ENCODE results near the gene MLLT10.

MLLT10 gene

GRCh38 chr10:21754410-21755011 is 220.5 kb downstream of the MLLT10 start:
- Histone ChIP-seq H3K4me3 (no peak overlapping the region), H3K27ac (no peak overlapping the region)
- no peak for TF ChIP-seq CTCF (IDR thresholded peaks at IDR 0.05)
- DNase-seq (ENCODE audit: low spot score) = no peak

- TF ChIP-seq CTCF (IDR thresholded peaks at IDR 0.05) = no peak
- no peak overlapping the region for H3K27ac ChIP-seq
- DNase-seq (ENCODE audit: low spot score) = no peak
- H3K4me3 ChIP-seq = no peak overlapping the region
Measured at GRCh38 chr10:21756707-21757106, 222.7 kb downstream of the MLLT10 start.

- DNase-seq (ENCODE audit: low spot score) = no peak
- no peak for TF ChIP-seq CTCF (IDR thresholded peaks at IDR 0.05)
- H3K27ac ChIP-seq = no peak overlapping the region
- H3K4me3 ChIP-seq = no peak overlapping the region
Measured at GRCh38 chr10:21757185-21757901, 223.3 kb downstream of the MLLT10 start.

GRCh38 chr10:21758239-21758638 is 224.2 kb downstream of the MLLT10 start:
- no peak for DNase-seq (ENCODE audit: low spot score)
- no peak for TF ChIP-seq CTCF (IDR thresholded peaks at IDR 0.05)
- H3K4me3 ChIP-seq = no peak overlapping the region
- H3K27ac ChIP-seq = no peak overlapping the region

GRCh38 chr10:21758696-21759095 is 224.7 kb downstream of the MLLT10 start:
- TF ChIP-seq CTCF (IDR thresholded peaks at IDR 0.05) = no peak
- Histone ChIP-seq H3K27ac (no peak overlapping the region), H3K4me3 (no peak overlapping the region)
- DNase-seq (ENCODE audit: low spot score) = no peak

GRCh38 chr10:21759232-21759631 is 225.2 kb downstream of the MLLT10 start:
- TF ChIP-seq CTCF (IDR thresholded peaks at IDR 0.05) = no peak

GRCh38 chr10:21760332-21760731 is 226.3 kb downstream of the MLLT10 start:
- TF ChIP-seq CTCF (IDR thresholded peaks at IDR 0.05) = no peak

More at GRCh38 chr10:21759232-21759631, 225.2 kb downstream of the MLLT10 start:
- Histone ChIP-seq H3K27ac (no peak overlapping the region), H3K4me3 (no peak overlapping the region)
- DNase-seq (ENCODE audit: low spot score) = no peak

More at GRCh38 chr10:21760332-21760731, 226.3 kb downstream of the MLLT10 start:
- no peak overlapping the region for H3K27ac ChIP-seq
- no peak overlapping the region for H3K4me3 ChIP-seq
- DNase-seq (ENCODE audit: low spot score) = no peak
